GM18498 (cell line): ENCODE results near the gene TRIM31.

Experiments used
- ATAC-seq: cut with Tn5 transposase; IDR thresholded peaks from one replicate; pipeline ENCODE4 v1.9.1; 2021; ENCODE audit warnings: mild to moderate bottlenecking, moderate library complexity; ENCODE audit not compliant: unreplicated experiment

TRIM31 gene

GRCh38 chr6:30113003-30113759 lies at the start of gene TRIM31:
TSS of gene TRIM31 (minus strand) at chr6:30113090. CDS start at chr6:30112805, 285 bp downstream.
- peak; percentile 58 for ATAC-seq

- ATAC-seq, result no peak
These were observed 49.6 kb upstream of the TRIM31 start for GRCh38 chr6:30162265-30163089.

- no peak for ATAC-seq
These were observed 48.1 kb upstream of the TRIM31 start, which contains the start of gene TRIM10 for GRCh38 chr6:30160785-30161531. TSS of gene TRIM10 (minus strand) at chr6:30161211. CDS start at chr6:30160858, 353 bp downstream.

GRCh38 chr6:30160008-30160784 lies 47.3 kb upstream of the TRIM31 start:
- ATAC-seq, result no peak

GRCh38 chr6:30158475-30159040 lies 45.7 kb upstream of the TRIM31 start:
- no peak for ATAC-seq

GRCh38 chr6:30157999-30158398 lies 45.1 kb upstream of the TRIM31 start:
- no peak for ATAC-seq

- no peak for ATAC-seq
These were observed 44.7 kb upstream of the TRIM31 start for GRCh38 chr6:30157581-30157980.

GRCh38 chr6:30156774-30157173 lies 43.9 kb upstream of the TRIM31 start:
- ATAC-seq, result no peak

GRCh38 chr6:30156262-30156599 lies 43.3 kb upstream of the TRIM31 start:
- ATAC-seq, result no peak

GRCh38 chr6:30155520-30156261 lies 42.8 kb upstream of the TRIM31 start:
- ATAC-seq, result no peak

GRCh38 chr6:30154709-30155519 lies 42.0 kb upstream of the TRIM31 start:
- no peak for ATAC-seq

- no peak for ATAC-seq
These were observed 41.2 kb upstream of the TRIM31 start for GRCh38 chr6:30154061-30154460.

- ATAC-seq, result no peak
These were observed 40.2 kb upstream of the TRIM31 start for GRCh38 chr6:30152910-30153610.

GRCh38 chr6:30152016-30152673 lies 39.3 kb upstream of the TRIM31 start:
- ATAC-seq, result no peak

- no peak for ATAC-seq
These were observed 38.7 kb upstream of the TRIM31 start for GRCh38 chr6:30151580-30151979.

GRCh38 chr6:30150671-30151395 lies 37.9 kb upstream of the TRIM31 start:
- ATAC-seq, result no peak
